ENCODE measurements around the gene CD177. TPM values are rescaled to one million over a fixed set of nuclear protein-coding genes. Genes with fewer than 3 reads are reported as not detected.

CD177 gene
- total RNA-seq, 4 donors from 2014 or later, result 0.19 to 13.2 (median 5.1) TPM

DNA sequence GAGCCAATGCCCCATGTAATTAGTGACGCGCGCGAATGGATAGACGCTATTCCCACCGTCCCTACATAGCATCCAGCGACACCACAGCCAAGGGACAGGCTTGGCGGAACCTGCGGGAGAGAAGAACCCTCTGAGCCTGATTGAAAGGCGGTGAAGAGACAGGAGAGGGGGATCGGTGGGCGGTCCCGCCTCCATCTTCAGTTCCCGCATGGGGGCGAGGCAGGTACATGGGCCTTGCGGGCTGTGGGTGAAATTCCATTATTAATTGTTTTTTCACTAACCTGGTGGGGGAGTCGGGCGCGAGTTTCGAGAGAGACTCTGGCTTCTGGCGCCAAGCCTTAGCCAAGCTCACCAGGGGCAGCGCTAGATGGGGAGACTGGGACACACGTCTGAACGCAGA, 52.8 kb downstream of the CD177 start:
- no peak for TF ChIP-seq POLR2A (IDR thresholded peaks at IDR 0.05)
- 69 to 85% methylated on average over 23 of the region's 24 CpGs for WGBS, 2 donors
- no peak for DNase-seq
- Histone ChIP-seq H3K4me3 (no peak overlapping the region), H3K9me3 (no peaks in the 10 kb centered on the region), H3K4me1 (no peaks in the 10 kb centered on the region), H3K27me3 (peaks cover 0 to 16% (median 0%) of the 10 kb centered on the region in 4 donors), H3K36me3 (no peaks in the 10 kb centered on the region), H3K27ac (no peak overlapping the region)
- intact Hi-C loops (cut with DNase I), result no loop called here

GRCh38 chr19:43407416-43408005, 54.0 kb downstream of the CD177 start:
- Histone ChIP-seq H3K36me3 (no peaks in the 10 kb centered on the region), H3K27me3 (peaks cover 0 to 15% (median 0%) of the 10 kb centered on the region in 4 donors), H3K4me3 (no peak overlapping the region), H3K4me1 (no peaks in the 10 kb centered on the region), H3K9me3 (no peaks in the 10 kb centered on the region), H3K27ac (no peak overlapping the region)
- TF ChIP-seq, protein P1, sequence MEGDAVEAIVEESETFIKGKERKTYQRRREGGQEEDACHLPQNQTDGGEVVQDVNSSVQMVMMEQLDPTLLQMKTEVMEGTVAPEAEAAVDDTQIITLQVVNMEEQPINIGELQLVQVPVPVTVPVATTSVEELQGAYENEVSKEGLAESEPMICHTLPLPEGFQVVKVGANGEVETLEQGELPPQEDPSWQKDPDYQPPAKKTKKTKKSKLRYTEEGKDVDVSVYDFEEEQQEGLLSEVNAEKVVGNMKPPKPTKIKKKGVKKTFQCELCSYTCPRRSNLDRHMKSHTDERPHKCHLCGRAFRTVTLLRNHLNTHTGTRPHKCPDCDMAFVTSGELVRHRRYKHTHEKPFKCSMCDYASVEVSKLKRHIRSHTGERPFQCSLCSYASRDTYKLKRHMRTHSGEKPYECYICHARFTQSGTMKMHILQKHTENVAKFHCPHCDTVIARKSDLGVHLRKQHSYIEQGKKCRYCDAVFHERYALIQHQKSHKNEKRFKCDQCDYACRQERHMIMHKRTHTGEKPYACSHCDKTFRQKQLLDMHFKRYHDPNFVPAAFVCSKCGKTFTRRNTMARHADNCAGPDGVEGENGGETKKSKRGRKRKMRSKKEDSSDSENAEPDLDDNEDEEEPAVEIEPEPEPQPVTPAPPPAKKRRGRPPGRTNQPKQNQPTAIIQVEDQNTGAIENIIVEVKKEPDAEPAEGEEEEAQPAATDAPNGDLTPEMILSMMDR (IDR thresholded peaks at IDR 0.05), result no peak
- TF ChIP-seq POLR2A (IDR thresholded peaks at IDR 0.05), result no peak
- WGBS, 2 donors, result 85 to 91% methylated on average over 10 to 18 of the region's 22 CpGs
- no peak for DNase-seq
- intact Hi-C loops (cut with DNase I), result no loop called here

DNA sequence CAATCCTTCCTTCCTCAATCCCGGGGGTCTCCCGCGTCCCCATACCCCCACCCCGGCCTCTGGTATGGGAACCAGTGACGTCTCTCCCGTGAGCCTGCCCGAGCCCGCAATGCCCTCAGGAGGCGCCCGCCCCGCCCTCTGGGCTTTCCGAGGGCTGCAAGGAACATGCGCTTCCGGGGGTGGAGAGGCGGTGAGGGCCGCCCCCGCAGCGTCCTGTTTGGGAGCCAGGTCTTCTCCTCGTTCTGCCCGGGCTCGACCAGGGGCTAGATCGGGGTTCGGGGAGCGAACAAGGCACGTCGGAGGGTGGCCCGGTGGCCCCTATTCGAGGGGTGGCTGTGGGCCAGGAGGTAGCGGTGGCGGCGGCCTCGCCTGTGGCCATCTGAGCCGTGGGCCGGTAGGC, 54.6 kb downstream of the CD177 start:
- intact Hi-C loops (cut with DNase I), result no loop called here
- WGBS, 2 donors, result 88 to 93% methylated on average over 11 to 15 of the region's 34 CpGs
- DNase-seq, result no peak
- H3K27ac ChIP-seq, result no peak overlapping the region
- no peak overlapping the region for H3K4me3 ChIP-seq
- H3K9me3 ChIP-seq, result no peaks in the 10 kb centered on the region
- H3K27me3 ChIP-seq, result peaks cover 0 to 10% (median 0%) of the 10 kb centered on the region in 4 donors
- no peaks in the 10 kb centered on the region for H3K36me3 ChIP-seq
- TF ChIP-seq, protein P1 (IDR thresholded peaks at IDR 0.05), result no peak
- TF ChIP-seq POLR2A (IDR thresholded peaks at IDR 0.05), result no peak
- H3K4me1 ChIP-seq, result no peaks in the 10 kb centered on the region

- peaks cover 0 to 10% (median 0%) of the 10 kb centered on the region in 4 donors for H3K27me3 ChIP-seq
- intact Hi-C loops (cut with DNase I), result no loop called here
- no peak overlapping the region for H3K4me3 ChIP-seq
- H3K9me3 ChIP-seq, result no peaks in the 10 kb centered on the region
- TF ChIP-seq, protein P1 (IDR thresholded peaks at IDR 0.05), result no peak
- no peak for TF ChIP-seq POLR2A (IDR thresholded peaks at IDR 0.05)
- H3K4me1 ChIP-seq, result no peaks in the 10 kb centered on the region
- DNase-seq, result no peak
- WGBS, 2 donors, result 83 to 93% methylated on average over 1 of the region's 1 CpG
- no peak overlapping the region for H3K27ac ChIP-seq
- H3K36me3 ChIP-seq, result no peaks in the 10 kb centered on the region
Observed at GRCh38 chr19:43409415-43409814, 55.9 kb downstream of the CD177 start.

DNA sequence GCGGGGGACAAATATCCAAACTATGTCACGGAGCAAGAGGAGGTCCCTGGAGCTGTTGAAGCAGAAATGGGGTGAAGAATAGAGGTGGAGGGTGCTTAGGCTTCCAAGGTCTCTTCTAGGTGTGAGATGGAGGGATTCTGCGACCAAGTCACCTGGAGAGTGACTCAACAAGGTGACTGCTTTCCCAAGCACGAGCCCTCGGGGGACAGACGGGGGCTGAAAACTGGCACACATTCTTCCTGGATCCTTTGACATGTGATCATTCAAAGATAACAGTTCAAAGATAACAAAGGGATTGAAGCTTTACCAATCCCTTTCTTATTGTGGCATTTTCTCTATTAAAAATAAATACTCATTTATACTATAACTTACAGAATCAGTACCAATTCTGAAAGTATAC, 59.0 kb downstream of the CD177 start:
- WGBS, 2 donors, result 63 to 81% methylated on average over 6 of the region's 6 CpGs
- TF ChIP-seq, protein P1 (IDR thresholded peaks at IDR 0.05), result no peak
- no peak for TF ChIP-seq POLR2A (IDR thresholded peaks at IDR 0.05)

More for the DNA sequence above, 59.0 kb downstream of the CD177 start:
- no peaks in the 10 kb centered on the region for H3K27me3 ChIP-seq
- no peaks in the 10 kb centered on the region for H3K36me3 ChIP-seq
- no peak overlapping the region for H3K4me3 ChIP-seq
- no peaks in the 10 kb centered on the region for H3K9me3 ChIP-seq
- H3K27ac ChIP-seq, result no peak overlapping the region
- DNase-seq, result no peak
- intact Hi-C loops (cut with DNase I), result no loop called here
- H3K4me1 ChIP-seq, result no peaks in the 10 kb centered on the region

Other genes starting within 250 kb of the CD177 start
- gene PSG5, start 167.2 kb upstream of the CD177 start, total RNA-seq, result not detected
- under 1 TPM in 2 of 4 donors, not detected in 2; 0.35 to 0.41 TPM for gene PSG4, start 148.0 kb upstream of the CD177 start, total RNA-seq
- gene PSG9, start 84.2 kb upstream of the CD177 start, total RNA-seq, result not detected
- 1 to 10 TPM in 1 of 4 donors, under 1 TPM in 1, not detected in 2; 0.53 to 3.4 TPM for gene TEX101, start 61.2 kb downstream of the CD177 start, total RNA-seq
- 100 to 1,000 TPM; 312 to 823 (median 569) TPM for gene LYPD3, start 111.9 kb downstream of the CD177 start, total RNA-seq
- 10 to 100 TPM; 45.3 to 92.8 (median 61.9) TPM for gene PHLDB3, start 151.1 kb downstream of the CD177 start, total RNA-seq
- gene ETHE1, start 173.5 kb downstream of the CD177 start, total RNA-seq, result 100 to 1,000 TPM in 2 of 4 donors, 10 to 100 TPM in 2; 66.6 to 126 (median 98.5) TPM
- gene ZNF575, start 179.5 kb downstream of the CD177 start, total RNA-seq, result not detected
- gene XRCC1, start 221.8 kb downstream of the CD177 start, total RNA-seq, result 10 to 100 TPM; 12.3 to 23.8 (median 18.6) TPM
- 10 to 100 TPM in 2 of 4 donors, 1 to 10 TPM in 2; 1.9 to 23.3 (median 9.3) TPM for gene PINLYP, start 222.1 kb downstream of the CD177 start, total RNA-seq
- 10 to 100 TPM in 3 of 4 donors, 1 to 10 TPM in 1; 9.6 to 18.4 (median 15.1) TPM for gene IRGQ, start 242.4 kb downstream of the CD177 start, total RNA-seq
- gene ZNF576, start 242.9 kb downstream of the CD177 start, total RNA-seq, result 10 to 100 TPM in 2 of 4 donors, 1 to 10 TPM in 2; 4.2 to 16.8 (median 10.0) TPM